Natural killer cell (primary cell): ENCODE data around the gene SURF4. TPM values are rescaled to one million over a fixed set of nuclear protein-coding genes. Genes with fewer than 3 reads are reported as not detected.

Experiments used
- ATAC-seq, 3 donors: fragments of 150-1000 bp in 2 of 3; fragments of 200-7000 bp in 1 of 3; cut with Tn5 transposase; 1 replicate in 1 of 3; 2 replicates in 2 of 3; pipeline ENCODE4 v1.10.0; 2021; ENCODE audit warnings: mild to moderate bottlenecking in 2 of 3, moderate library complexity in 2 of 3
- DNase-seq, 2 donors: peaks; one replicate each; pipeline versions ENCODE4 v3.0.0 to v3.0.0-alpha.2; 2013 to 2021; ENCODE audit warnings: mixed read lengths in 1 of 2
- H3K27ac ChIP-seq: one replicate; pipeline ENCODE4 v1.5.1; 2013; ENCODE audit warnings: mild to moderate bottlenecking, low read length
- H3K27me3 ChIP-seq: one replicate; pipeline ENCODE4 v1.6.1; 2013; ENCODE audit warnings: low read length; ENCODE audit not compliant: control insufficient read depth, insufficient read depth
- H3K36me3 ChIP-seq: one replicate; pipeline ENCODE4 v1.6.1; 2013; ENCODE audit warnings: low read length; ENCODE audit not compliant: control insufficient read depth, insufficient read depth
- H3K4me1 ChIP-seq: one replicate; pipeline ENCODE4 v1.6.1; 2013; ENCODE audit warnings: low read length; ENCODE audit not compliant: control insufficient read depth, insufficient read depth
- H3K4me3 ChIP-seq: one replicate; pipeline ENCODE4 v1.5.1; 2013; ENCODE audit warnings: low read length
- H3K9me3 ChIP-seq: one replicate; pipeline ENCODE4 v1.6.1; 2013; ENCODE audit warnings: low read length; ENCODE audit not compliant: control insufficient read depth, insufficient read depth
- H3K27ac Mint-ChIP-seq, 2 donors: one replicate each; pipeline ENCODE4 v1.8.0; 2022; ENCODE audit warnings: mild to moderate bottlenecking in 2 of 2, mixed read lengths in 2 of 2, moderate library complexity in 1 of 2
- H3K27me3 Mint-ChIP-seq, 2 donors: one replicate each; pipeline ENCODE4 v1.8.0; 2022; ENCODE audit warnings: low read depth in 2 of 2, mixed read lengths in 2 of 2
- H3K36me3 Mint-ChIP-seq: one replicate; pipeline ENCODE4 v1.8.0; 2022; ENCODE audit warnings: mixed read lengths
- H3K4me1 Mint-ChIP-seq, 2 donors: one replicate each; pipeline ENCODE4 v1.8.0; 2022; ENCODE audit warnings: mixed read lengths in 2 of 2
- H3K4me3 Mint-ChIP-seq: one replicate; pipeline ENCODE4 v1.8.0; 2022; ENCODE audit warnings: mild to moderate bottlenecking, moderate library complexity, mixed read lengths
- H3K9me3 Mint-ChIP-seq, 2 donors: one replicate each; pipeline ENCODE4 v1.8.0; 2022; ENCODE audit warnings: mixed read lengths in 2 of 2
- WGBS: methylation state at CpG from one replicate; pipeline ENCODE4 v1.1.7; 2013; ENCODE audit warnings: missing lambda C conversion rate; ENCODE audit not compliant: insufficient coverage; 5-methylcytosine and 5-hydroxymethylcytosine counted together
- intact Hi-C: fragments of 100-400 bp; cut with micrococcal nuclease; formaldehyde crosslinking; loops from one replicate; pipeline ENCODE4 v1.14.2; 2022
- total RNA-seq, 4 donors: library from RNA; stranded (reverse); fragments of 120-200 nt in 1 of 4; gene quantifications; one replicate each; pipeline versions ENCODE4 v1.2.3 to v1.2.4, GENCODE V29; 2013 to 2022
- TF ChIP-seq, protein P1 (sequence below): fragments of 200-600 bp; IDR thresholded peaks from one replicate; pipeline ENCODE4 v1.8.0; 2022; ENCODE audit warnings: antibody characterized with exemption

SURF4 gene
- total RNA-seq, 3 donors from 2014 or later (not counting 1 experiment from before 2014, with no cell fraction given): 111 to 135 (median 114) TPM

DNA sequence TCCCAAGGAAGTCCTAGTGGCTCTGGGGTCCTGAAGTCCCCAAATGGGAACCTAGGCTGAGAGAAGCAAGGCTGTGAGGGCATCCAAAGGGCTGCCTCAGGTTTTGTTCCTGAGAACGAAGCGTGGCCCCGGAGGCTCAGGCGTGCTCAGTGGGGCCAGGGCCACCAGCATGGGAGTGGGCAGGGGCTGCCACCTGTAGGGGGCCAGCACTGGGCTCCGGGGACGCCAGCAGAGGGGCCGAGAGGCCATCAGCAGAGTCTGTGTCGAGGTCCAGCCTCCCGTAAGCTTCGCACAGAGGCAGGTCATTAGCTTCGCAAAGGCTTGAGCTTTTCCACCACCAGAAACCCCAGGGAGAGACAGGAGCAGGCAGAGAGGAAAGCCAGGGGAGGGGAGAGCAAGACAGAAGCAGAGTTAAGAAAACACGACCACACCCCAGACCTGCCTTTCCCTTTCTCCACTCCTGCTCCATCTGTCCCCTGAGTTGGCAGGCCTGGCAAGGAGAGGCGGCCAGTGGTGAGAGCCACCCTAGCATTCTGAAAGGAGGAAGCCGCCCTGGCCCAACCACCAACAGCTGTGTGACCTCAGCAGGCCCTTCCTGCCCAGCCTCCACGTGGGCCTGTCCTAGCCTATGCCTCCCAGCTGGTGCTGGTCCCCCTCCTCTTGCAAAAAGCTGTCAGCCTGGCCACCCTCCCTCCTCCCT is 34.3 kb downstream of the SURF4 start:
- DNase-seq (peak in 1 of 2 donors; percentile 30), ATAC-seq (peak; percentile 85 to 92 (median 86))
- Histone ChIP-seq H3K9me3 (no peaks in the 10 kb centered on the region), H3K4me1 (peaks cover 51% of the 10 kb centered on the region), H3K27me3 (no peaks in the 10 kb centered on the region), H3K27ac (peak overlapping the region; percentile 62), H3K4me3 (no peak overlapping the region), H3K36me3 (peaks cover 20% of the 10 kb centered on the region)
- TF ChIP-seq, protein P1, sequence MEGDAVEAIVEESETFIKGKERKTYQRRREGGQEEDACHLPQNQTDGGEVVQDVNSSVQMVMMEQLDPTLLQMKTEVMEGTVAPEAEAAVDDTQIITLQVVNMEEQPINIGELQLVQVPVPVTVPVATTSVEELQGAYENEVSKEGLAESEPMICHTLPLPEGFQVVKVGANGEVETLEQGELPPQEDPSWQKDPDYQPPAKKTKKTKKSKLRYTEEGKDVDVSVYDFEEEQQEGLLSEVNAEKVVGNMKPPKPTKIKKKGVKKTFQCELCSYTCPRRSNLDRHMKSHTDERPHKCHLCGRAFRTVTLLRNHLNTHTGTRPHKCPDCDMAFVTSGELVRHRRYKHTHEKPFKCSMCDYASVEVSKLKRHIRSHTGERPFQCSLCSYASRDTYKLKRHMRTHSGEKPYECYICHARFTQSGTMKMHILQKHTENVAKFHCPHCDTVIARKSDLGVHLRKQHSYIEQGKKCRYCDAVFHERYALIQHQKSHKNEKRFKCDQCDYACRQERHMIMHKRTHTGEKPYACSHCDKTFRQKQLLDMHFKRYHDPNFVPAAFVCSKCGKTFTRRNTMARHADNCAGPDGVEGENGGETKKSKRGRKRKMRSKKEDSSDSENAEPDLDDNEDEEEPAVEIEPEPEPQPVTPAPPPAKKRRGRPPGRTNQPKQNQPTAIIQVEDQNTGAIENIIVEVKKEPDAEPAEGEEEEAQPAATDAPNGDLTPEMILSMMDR: no peak
- peak overlapping the region; percentile 83 to 88 for H3K27ac Mint-ChIP-seq
- H3K27me3 Mint-ChIP-seq: no peaks in the 10 kb centered on the region
- H3K4me1 Mint-ChIP-seq: peaks cover 41 to 45% of the 10 kb centered on the region in 2 donors
- intact Hi-C loops: no loop called here
- no peaks in the 10 kb centered on the region for H3K9me3 Mint-ChIP-seq
- WGBS: 72% methylated on average over 15 of the region's 15 CpGs
- H3K4me3 Mint-ChIP-seq: peak overlapping the region; percentile 73
- peaks cover 8% of the 10 kb centered on the region for H3K36me3 Mint-ChIP-seq

DNA sequence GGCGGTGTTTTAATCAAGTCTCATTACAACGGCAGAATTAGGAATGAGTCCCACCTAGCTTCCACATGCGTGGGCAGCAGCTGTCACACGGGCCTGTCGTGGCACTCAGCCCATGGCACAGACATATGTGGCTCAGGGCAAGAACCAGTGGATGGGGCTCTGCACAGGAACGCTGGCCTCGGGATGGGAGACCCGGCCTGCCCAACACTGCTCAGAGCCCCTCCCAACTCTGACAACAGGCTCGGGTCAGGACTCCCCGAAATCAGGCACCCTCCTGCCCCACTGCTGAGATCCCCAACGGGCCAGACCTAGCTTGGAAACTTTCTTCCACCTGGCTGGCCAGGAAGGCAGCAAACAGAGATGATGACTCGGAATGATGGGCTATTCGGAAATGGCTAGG is 34.9 kb downstream of the SURF4 start:
- no peak for ATAC-seq
- TF ChIP-seq, protein P1: no peak
- Mint-ChIP-seq H3K4me3 (peak overlapping the region; percentile 67), H3K4me1 (peaks cover 37 to 45% of the 10 kb centered on the region in 2 donors), H3K27ac (peak overlapping the region; percentile 83 to 88), H3K36me3 (peaks cover 8% of the 10 kb centered on the region), H3K27me3 (no peaks in the 10 kb centered on the region), H3K9me3 (no peaks in the 10 kb centered on the region)
- DNase-seq: no peak
- intact Hi-C loops: no loop called here
- H3K4me1 ChIP-seq: peaks cover 48% of the 10 kb centered on the region
- no peak overlapping the region for H3K4me3 ChIP-seq
- 86% methylated on average over 13 of the region's 13 CpGs for WGBS
- H3K9me3 ChIP-seq: no peaks in the 10 kb centered on the region
- peaks cover 20% of the 10 kb centered on the region for H3K36me3 ChIP-seq
- H3K27ac ChIP-seq: peak overlapping the region; percentile 62
- no peaks in the 10 kb centered on the region for H3K27me3 ChIP-seq

DNA sequence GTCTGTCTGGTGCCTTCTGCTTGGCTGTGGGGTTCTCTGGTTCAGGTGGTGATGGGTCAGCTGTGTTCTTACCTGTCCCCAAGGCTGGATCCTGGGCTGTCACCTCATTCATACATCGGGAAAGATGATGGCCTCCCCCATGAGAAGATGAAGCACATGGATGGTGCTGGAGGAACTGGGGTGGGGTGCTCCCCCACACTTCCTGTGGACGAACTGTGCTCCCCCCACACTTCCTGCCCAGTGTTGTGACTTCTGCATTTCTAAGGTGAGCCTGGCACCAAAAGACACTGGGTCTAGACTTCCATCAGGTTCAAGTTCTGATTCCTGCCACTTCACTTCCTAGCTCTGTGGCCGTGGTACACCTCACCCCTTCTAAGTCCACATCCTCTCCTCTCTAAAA is 35.6 kb downstream of the SURF4 start:
- H3K27me3 ChIP-seq: no peaks in the 10 kb centered on the region
- no peak overlapping the region for H3K4me3 ChIP-seq
- intact Hi-C loops: no loop called here
- peaks cover 44 to 51% of the 10 kb centered on the region in 2 donors for H3K4me1 Mint-ChIP-seq
- peak overlapping the region; percentile 83 to 88 for H3K27ac Mint-ChIP-seq
- peak overlapping the region; percentile 67 for H3K4me3 Mint-ChIP-seq
- H3K9me3 ChIP-seq: no peaks in the 10 kb centered on the region
- H3K9me3 Mint-ChIP-seq: no peaks in the 10 kb centered on the region
- peak overlapping the region; percentile 62 for H3K27ac ChIP-seq
- H3K4me1 ChIP-seq: peaks cover 47% of the 10 kb centered on the region
- 12% methylated on average over 3 of the region's 3 CpGs for WGBS
- peaks cover 19% of the 10 kb centered on the region for H3K36me3 ChIP-seq
- DNase-seq (no peak), ATAC-seq (no peak)
- peaks cover 8% of the 10 kb centered on the region for H3K36me3 Mint-ChIP-seq
- no peaks in the 10 kb centered on the region for H3K27me3 Mint-ChIP-seq
- TF ChIP-seq, protein P1: no peak

DNA sequence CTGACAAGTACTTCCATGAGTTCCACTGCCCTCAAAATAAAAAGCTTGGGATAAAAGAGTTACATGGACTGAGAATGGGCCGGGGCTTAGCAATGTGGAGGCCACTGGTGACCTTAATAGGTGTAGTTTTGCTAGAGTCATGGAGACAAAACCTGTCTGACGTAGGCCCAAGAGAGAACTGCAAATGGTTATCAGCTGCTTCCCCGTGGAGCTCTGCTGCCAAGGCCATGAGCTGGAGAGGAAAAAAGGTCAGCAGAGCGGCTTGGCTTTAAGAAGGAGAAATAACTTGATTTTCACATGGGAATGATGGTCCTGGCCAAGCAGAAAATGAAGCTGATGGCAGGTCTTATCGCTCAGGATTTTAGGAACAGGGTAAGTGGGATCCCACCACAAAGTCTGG is 36.2 kb downstream of the SURF4 start:
- TF ChIP-seq, protein P1: no peak
- no peaks in the 10 kb centered on the region for H3K9me3 Mint-ChIP-seq
- no peaks in the 10 kb centered on the region for H3K27me3 ChIP-seq
- peaks cover 15% of the 10 kb centered on the region for H3K36me3 ChIP-seq
- peak overlapping the region; percentile 67 for H3K4me3 Mint-ChIP-seq
- peaks cover 8% of the 10 kb centered on the region for H3K36me3 Mint-ChIP-seq
- intact Hi-C loops: no loop called here
- WGBS: 95% methylated on average over 5 of the region's 5 CpGs
- H3K27ac ChIP-seq: peak overlapping the region; percentile 62
- H3K4me1 ChIP-seq: peaks cover 53% of the 10 kb centered on the region
- H3K27ac Mint-ChIP-seq: peak overlapping the region; percentile 83 to 88
- H3K4me3 ChIP-seq: no peak overlapping the region
- no peak for DNase-seq
- peaks cover 48 to 53% of the 10 kb centered on the region in 2 donors for H3K4me1 Mint-ChIP-seq
- no peaks in the 10 kb centered on the region for H3K9me3 ChIP-seq
- no peak for ATAC-seq
- H3K27me3 Mint-ChIP-seq: no peaks in the 10 kb centered on the region
